ENCODE data around the gene RAE1. TPM values are rescaled to one million over a fixed set of nuclear protein-coding genes. Genes with fewer than 3 reads are reported as not detected.

RAE1 gene
- total RNA-seq, 2 experiments from 2014 or later = 33.8 to 35.3 TPM

- Mint-ChIP-seq H3K4me1 (peaks cover 16% of the 10 kb centered on the region), H3K9me3 (no peaks in the 10 kb centered on the region), H3K27me3 (peaks cover 16% of the 10 kb centered on the region), H3K36me3 (ENCODE audit: low read depth) (no peaks in the 10 kb centered on the region), H3K4me3 (no peak overlapping the region), H3K27ac (no peak overlapping the region)
- ChIA-PET POLR2A (interaction anchor here (1.0 to 1.7 kb wide), 5 partner anchors 8 to 31 kb away, joined by 3 to 4 read pairs (median 4); partner anchors contain the start of gene RBM38), CTCF (interaction anchor here (1.2 kb wide), 1 partner anchor 12 kb away, joined by 4 read pairs; no protein-coding TSS in a partner anchor)
- DNase-seq = no peak
These were observed 70.5 kb downstream of the RAE1 start for GRCh38 chr20:57421253-57422220.

- H3K27me3 Mint-ChIP-seq = peaks cover 12% of the 10 kb centered on the region
- DNase-seq = no peak
These were observed 71.2 kb downstream of the RAE1 start for GRCh38 chr20:57422254-57422653.

GRCh38 chr20:57425150-57426013, 74.3 kb downstream of the RAE1 start:
- H3K4me1 Mint-ChIP-seq = peaks cover 30% of the 10 kb centered on the region
- ChIA-PET POLR2A (no interaction called here), CTCF (interaction anchor here (1.4 kb wide), 1 partner anchor 10 kb away, joined by 6 read pairs; no protein-coding TSS in a partner anchor)
- peaks cover 2% of the 10 kb centered on the region for H3K27me3 Mint-ChIP-seq
- DNase-seq = no peak
- no peak overlapping the region for H3K4me3 Mint-ChIP-seq
- H3K9me3 Mint-ChIP-seq = no peaks in the 10 kb centered on the region
- H3K27ac Mint-ChIP-seq = no peak overlapping the region
- no peaks in the 10 kb centered on the region for H3K36me3 Mint-ChIP-seq (ENCODE audit: low read depth)

More at GRCh38 chr20:57422254-57422653, 71.2 kb downstream of the RAE1 start:
- no peaks in the 10 kb centered on the region for H3K36me3 Mint-ChIP-seq (ENCODE audit: low read depth)
- POLR2A ChIA-PET = interaction anchor here (1.2 to 1.7 kb wide), 3 partner anchors 9 to 32 kb away, joined by 4 to 5 read pairs (median 4); partner anchors contain the start of gene RBM38
- no peaks in the 10 kb centered on the region for H3K9me3 Mint-ChIP-seq
- CTCF ChIA-PET = no interaction called here
- no peak overlapping the region for H3K27ac Mint-ChIP-seq
- no peak overlapping the region for H3K4me3 Mint-ChIP-seq
- peaks cover 21% of the 10 kb centered on the region for H3K4me1 Mint-ChIP-seq

DNA sequence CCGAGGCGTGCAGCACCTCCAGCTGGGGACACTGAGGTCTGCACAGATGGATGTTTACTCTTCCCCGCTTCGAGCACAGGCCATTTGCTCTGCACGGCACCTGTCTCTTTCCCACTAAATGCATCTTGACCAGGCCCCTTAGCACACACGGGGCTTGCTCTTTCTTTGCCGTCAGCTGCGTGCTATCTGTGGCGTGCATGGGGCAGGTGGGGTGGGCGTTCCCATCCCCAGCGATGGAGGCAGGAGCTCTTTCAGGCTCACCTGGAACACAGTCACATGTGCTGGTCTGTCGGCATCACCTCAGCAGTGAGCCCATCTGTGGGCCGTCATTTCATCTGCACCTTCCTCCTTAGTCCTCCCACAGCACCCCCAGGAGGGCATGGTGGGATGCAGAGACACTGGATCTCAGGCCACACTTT, 75.2 kb downstream of the RAE1 start:
- Mint-ChIP-seq H3K27ac (no peak overlapping the region), H3K36me3 (ENCODE audit: low read depth) (no peaks in the 10 kb centered on the region), H3K4me3 (no peak overlapping the region), H3K27me3 (peaks cover 2% of the 10 kb centered on the region), H3K4me1 (peaks cover 35% of the 10 kb centered on the region), H3K9me3 (no peaks in the 10 kb centered on the region)
- DNase-seq = no peak
- ChIA-PET CTCF (interaction anchor here (1.0 to 1.4 kb wide), 2 partner anchors 9 to 22 kb away, joined by 3 to 6 read pairs; no protein-coding TSS in a partner anchor), POLR2A (no interaction called here)

DNA sequence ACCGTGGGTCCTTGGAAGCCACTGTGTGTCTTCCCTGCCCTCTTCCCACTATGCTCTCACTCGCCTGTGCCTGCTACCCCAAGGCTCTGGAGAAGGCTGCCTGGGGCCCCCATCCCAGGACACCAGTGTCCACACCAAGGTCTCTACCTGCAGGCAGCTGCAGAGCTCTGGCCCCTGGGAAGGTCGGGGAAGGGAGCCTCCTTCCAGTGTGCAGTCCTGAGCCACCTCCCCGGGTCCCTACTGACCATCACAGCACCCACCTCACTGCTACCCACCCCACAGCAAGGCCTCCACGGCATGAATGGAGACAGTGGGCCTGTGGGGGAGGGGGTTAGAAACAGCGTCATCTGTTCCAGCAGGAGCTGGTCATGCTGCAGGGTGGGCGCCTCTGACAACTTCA, 75.8 kb downstream of the RAE1 start:
- ChIA-PET POLR2A (interaction anchor here (1.1 kb wide), 1 partner anchor 29 kb away, joined by 4 read pairs; no protein-coding TSS in a partner anchor), CTCF (interaction anchor here (1.0 to 1.1 kb wide), 3 partner anchors 12 to 29 kb away, joined by 3 read pairs; no protein-coding TSS in a partner anchor)
- peaks cover 40% of the 10 kb centered on the region for H3K4me1 Mint-ChIP-seq
- no peaks in the 10 kb centered on the region for H3K9me3 Mint-ChIP-seq
- no peak overlapping the region for H3K4me3 Mint-ChIP-seq
- peaks cover 3% of the 10 kb centered on the region for H3K36me3 Mint-ChIP-seq (ENCODE audit: low read depth)
- H3K27me3 Mint-ChIP-seq = peaks cover under 1% of the 10 kb centered on the region
- H3K27ac Mint-ChIP-seq = no peak overlapping the region
- no peak for DNase-seq

- ChIA-PET POLR2A (interaction anchor here (1.3 to 2.6 kb wide), 5 partner anchors 10 to 39 kb away, joined by 4 to 11 read pairs (median 8); no protein-coding TSS in a partner anchor), CTCF (interaction anchor here (0.6 to 3.1 kb wide), 6 partner anchors 10 to 67 kb away, joined by 3 to 11 read pairs (median 3); no protein-coding TSS in a partner anchor)
- H3K4me1 Mint-ChIP-seq = peaks cover 55% of the 10 kb centered on the region
- no peaks in the 10 kb centered on the region for H3K9me3 Mint-ChIP-seq
- H3K27me3 Mint-ChIP-seq = no peaks in the 10 kb centered on the region
- DNase-seq = no peak
- peaks cover 3% of the 10 kb centered on the region for H3K36me3 Mint-ChIP-seq (ENCODE audit: low read depth)
- no peak overlapping the region for H3K27ac Mint-ChIP-seq
- H3K4me3 Mint-ChIP-seq = no peak overlapping the region
These were observed 77.5 kb downstream of the RAE1 start for GRCh38 chr20:57428324-57429158.

Other genes with a start within 250 kb of the RAE1 start
- not detected for gene BMP7, start 84.6 kb upstream of the RAE1 start, total RNA-seq
- not detected for gene SPO11, start 21.5 kb upstream of the RAE1 start, total RNA-seq
- 100 to 1,000 TPM; 116 to 119 TPM for gene RBM38, start 40.1 kb downstream of the RAE1 start, total RNA-seq
- not detected for gene CTCFL, start 173.9 kb downstream of the RAE1 start, total RNA-seq
- not detected for gene PCK1, start 209.9 kb downstream of the RAE1 start, total RNA-seq

Measured in activated CD4-positive, alpha-beta memory T cell treated with anti-CD3 and anti-CD28 coated beads, Interleukin-2, amount 10 ng/mL, durations not matched to agents 7 days and 5 days (primary cell).